H1 (cell line): Measurements from ENCODE around the gene CISTR. TPM values are rescaled to one million over a fixed set of nuclear protein-coding genes. Genes with fewer than 3 reads are reported as not detected.

ENCODE experiments used
- BCL11A ChIP-seq, 2 experiments: IDR thresholded peaks; one replicate each; pipeline ENCODE4 v1.6.1; 2011; ENCODE audit warnings: low read depth in 2 of 2, low read length in 2 of 2, mild to moderate bottlenecking in 2 of 2
- CBX5 ChIP-seq: fragments of 300-800, 300-1000 bp; sonication (generic); IDR thresholded peaks from 2 replicates; pipeline ENCODE4 v1.7.1; 2016; ENCODE audit warnings: antibody characterized with exemption, low read length, low read depth
- MAFK ChIP-seq: IDR thresholded peaks from 2 replicates; pipeline ENCODE4 v1.6.1; 2012; ENCODE audit warnings: low read depth, mild to moderate bottlenecking, improper control_type of control experiment, low read length
- RXRA ChIP-seq: IDR thresholded peaks from 2 replicates; pipeline ENCODE4 v1.6.1; 2011; ENCODE audit warnings: low read depth, mild to moderate bottlenecking, low read length, moderate library complexity; ENCODE audit not compliant: insufficient read depth
- polyA plus RNA-seq, 7 experiments: library from polyadenylated mRNA; depleted of rRNA in 3 of 7; stranded (reverse) in 5 of 7; unstranded in 2 of 7; fragments of >200 nt in 5 of 7; fragments of 200-250 nt in 2 of 7; gene quantifications; 1 replicate in 5 of 7; 2 replicates in 1 of 7; 4 replicates in 1 of 7; pipeline versions ENCODE4 v1.2.1 to v1.2.3, GENCODE V29; 2011 to 2013; ENCODE audit warnings: missing spikeins in 2 of 7, mixed read lengths in 2 of 7
- total RNA-seq: library from RNA; stranded (reverse); fragmentation: NEBNext Ultra II Directional; extraction: Animal tissue kit (Norgen Biotek cat#: 25700); gene quantifications from 2 replicates; pipeline ENCODE4 v1.2.1, GENCODE V29; 2021

The CISTR gene
- total and polyA plus RNA-seq, 2 of the 8 experiments (the other 6 are each of a cell fraction or from before 2014, with no cell fraction given), result not detected

DNA sequence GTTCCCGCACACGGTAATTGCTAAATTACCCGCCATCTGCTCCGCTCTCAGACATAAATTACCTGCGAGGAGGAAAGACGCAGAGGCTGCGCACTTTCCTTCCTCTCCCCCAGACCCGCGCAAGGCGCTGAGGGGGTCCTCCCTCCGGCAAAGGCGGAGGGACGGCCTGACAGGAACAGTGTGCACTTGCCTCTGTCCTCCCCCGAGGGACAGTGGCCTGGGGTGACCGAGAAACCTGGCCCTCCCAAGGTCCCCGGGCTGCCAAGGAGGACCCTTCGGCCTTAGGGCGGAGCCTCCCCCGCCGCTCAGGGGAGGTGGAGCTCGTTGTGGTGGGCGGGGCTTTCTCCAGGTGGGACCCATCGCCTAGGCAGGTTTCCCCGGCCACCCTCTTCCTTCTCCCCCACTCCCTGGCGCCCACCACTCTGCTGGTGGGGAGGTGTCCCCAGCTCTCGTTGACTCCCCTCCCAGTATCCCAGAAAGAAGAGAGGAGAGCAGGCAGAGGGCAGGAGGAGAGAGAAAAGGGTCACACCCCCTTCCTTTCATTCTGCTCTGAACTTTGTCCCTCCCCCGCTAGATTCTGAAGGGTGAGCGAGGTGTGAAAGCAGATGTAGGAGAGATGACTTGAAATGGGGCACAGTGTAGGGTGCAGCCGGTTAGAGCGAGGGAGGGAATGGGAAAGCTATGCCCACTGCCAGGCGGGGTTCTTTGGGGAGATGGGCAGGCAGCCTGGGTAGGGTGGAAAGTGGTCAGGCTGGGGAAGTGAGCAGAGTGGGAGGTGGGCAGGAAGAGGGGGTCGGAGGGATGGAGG lies 13.2 kb downstream of the CISTR start (continued):
- TF ChIP-seq RXRA (no peak), CBX5 (no peak), BCL11A (IDR thresholded peaks at IDR 0.05; ENCODE audit: low read depth in 2 of 2, low read length in 2 of 2) (no peak), MAFK (no peak)
